ENCODE results near the gene HSPA14.

DNA sequence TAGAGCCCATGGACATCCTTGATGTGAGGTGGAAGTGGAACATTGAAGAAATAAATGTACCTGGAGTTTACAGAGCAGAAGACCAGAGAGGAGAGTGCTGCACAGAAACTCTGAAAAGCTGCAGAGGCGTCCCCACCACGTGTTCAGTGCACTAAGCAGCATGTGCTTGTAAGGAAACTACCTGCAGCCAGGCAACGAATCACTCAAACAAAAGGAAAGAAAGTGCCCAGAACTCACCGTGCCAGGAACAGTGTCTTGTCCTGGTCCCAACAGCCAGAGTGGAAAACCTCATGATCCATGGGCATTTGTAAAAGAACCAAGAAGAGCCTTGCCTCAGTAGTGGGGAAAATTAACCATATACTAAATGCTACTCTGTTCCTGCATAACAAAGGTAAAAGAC is 72.8 kb downstream of the HSPA14 start:
- TF ChIP-seq, protein P1, sequence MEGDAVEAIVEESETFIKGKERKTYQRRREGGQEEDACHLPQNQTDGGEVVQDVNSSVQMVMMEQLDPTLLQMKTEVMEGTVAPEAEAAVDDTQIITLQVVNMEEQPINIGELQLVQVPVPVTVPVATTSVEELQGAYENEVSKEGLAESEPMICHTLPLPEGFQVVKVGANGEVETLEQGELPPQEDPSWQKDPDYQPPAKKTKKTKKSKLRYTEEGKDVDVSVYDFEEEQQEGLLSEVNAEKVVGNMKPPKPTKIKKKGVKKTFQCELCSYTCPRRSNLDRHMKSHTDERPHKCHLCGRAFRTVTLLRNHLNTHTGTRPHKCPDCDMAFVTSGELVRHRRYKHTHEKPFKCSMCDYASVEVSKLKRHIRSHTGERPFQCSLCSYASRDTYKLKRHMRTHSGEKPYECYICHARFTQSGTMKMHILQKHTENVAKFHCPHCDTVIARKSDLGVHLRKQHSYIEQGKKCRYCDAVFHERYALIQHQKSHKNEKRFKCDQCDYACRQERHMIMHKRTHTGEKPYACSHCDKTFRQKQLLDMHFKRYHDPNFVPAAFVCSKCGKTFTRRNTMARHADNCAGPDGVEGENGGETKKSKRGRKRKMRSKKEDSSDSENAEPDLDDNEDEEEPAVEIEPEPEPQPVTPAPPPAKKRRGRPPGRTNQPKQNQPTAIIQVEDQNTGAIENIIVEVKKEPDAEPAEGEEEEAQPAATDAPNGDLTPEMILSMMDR (IDR thresholded peaks at IDR 0.05), result no peak
- no peak for TF ChIP-seq POLR2AphosphoS5 (IDR thresholded peaks at IDR 0.05; ENCODE audit: low read depth, low read length)
